SIG-M5 treated with dmso at 0.1 percent for 504 hours (cell line): Measurements from ENCODE around the gene NTN4.
"Not testable (repeated sequence)": the region's sequence is repeated elsewhere in the genome, so short reads cannot be mapped to it uniquely, and the experiment has no call there.

Source experiments
- DNase-seq: peaks from one replicate; lab custom pipeline; 2025; ENCODE audit not compliant: unreplicated experiment; lab: John Stamatoyannopoulos, UW

Gene NTN4

GRCh38 chr12:95790033-95790916, at the start of gene NTN4:
Gene NTN4, minus strand, starts transcription at chr12:95790764. Its CDS starts 455 bp downstream, at chr12:95790309.
- DNase-seq: peak; percentile 25

- DNase-seq: no peak
Measured at GRCh38 chr12:95838125-95838524, 47.6 kb upstream of the NTN4 start.

- DNase-seq: no peak
Measured at GRCh38 chr12:95837240-95838038, 46.9 kb upstream of the NTN4 start.

- DNase-seq: no peak
Measured at GRCh38 chr12:95836630-95837239, 46.2 kb upstream of the NTN4 start.

- DNase-seq: no peak
Measured at GRCh38 chr12:95836185-95836609, 45.6 kb upstream of the NTN4 start.

GRCh38 chr12:95834572-95834971, 44.0 kb upstream of the NTN4 start:
- no peak for DNase-seq

- DNase-seq: no peak
Measured at GRCh38 chr12:95830335-95831089, 39.9 kb upstream of the NTN4 start.

- DNase-seq: no peak
Measured at GRCh38 chr12:95829395-95829794, 38.8 kb upstream of the NTN4 start.

- DNase-seq: peak; percentile 9
Measured at GRCh38 chr12:95820096-95820703, 29.6 kb upstream of the NTN4 start.

GRCh38 chr12:95815632-95816212, 25.2 kb upstream of the NTN4 start:
- peak; percentile 56 for DNase-seq

GRCh38 chr12:95812155-95812554, 21.6 kb upstream of the NTN4 start:
- not testable (repeated sequence) for DNase-seq

- DNase-seq: no peak
Measured at GRCh38 chr12:95810411-95810810, 19.8 kb upstream of the NTN4 start.

GRCh38 chr12:95809000-95809680, 18.6 kb upstream of the NTN4 start:
- no peak for DNase-seq

GRCh38 chr12:95808146-95808545, 17.6 kb upstream of the NTN4 start:
- DNase-seq: no peak

GRCh38 chr12:95805864-95806671, 15.5 kb upstream of the NTN4 start:
- DNase-seq: peak; percentile 44

GRCh38 chr12:95804291-95804690, 13.7 kb upstream of the NTN4 start:
- no peak for DNase-seq

GRCh38 chr12:95803817-95804216, 13.3 kb upstream of the NTN4 start:
- no peak for DNase-seq

GRCh38 chr12:95802482-95803270, 12.1 kb upstream of the NTN4 start:
- DNase-seq: peak; percentile 28
